Spleen (tissue), 7 donors: ENCODE results near the gene CARS1.

Experiments
- CTCF ChIP-seq, 11 experiments: fragments of 200-600 bp in 7 of 11; fragments of 450-650 bp in 4 of 11; sonication (generic) in 4 of 11; IDR thresholded peaks in 8 of 11; conservative IDR thresholded peaks in 3 of 11; 1 replicate in 7 of 11; 2 replicates in 4 of 11; pipeline versions ENCODE4 v1.4.0 to v1.8.0; 2016 to 2021; ENCODE audit warnings: antibody characterized with exemption in 11 of 11, inconsistent platforms in 4 of 11, mild to moderate bottlenecking in 1 of 11
- POLR2A ChIP-seq, 3 donors: fragments of 450-650 bp; IDR thresholded peaks; one replicate each; pipeline ENCODE4 v1.5.1; 2017; ENCODE audit warnings: antibody characterized with exemption in 3 of 3, mild to moderate bottlenecking in 1 of 3
- POLR2AphosphoS5 ChIP-seq, 3 donors: sonication (generic); formaldehyde crosslinking; IDR thresholded peaks; one replicate each; pipeline ENCODE4 v1.5.1; 2017; ENCODE audit warnings: antibody characterized with exemption in 3 of 3
- donor health status: DM: no; HTN: no; CAD: no; lungs with moderate emphysema.
- donor health status: DM: no; HTN: no; CAD: no.
- donor health status: DM: no; HTN: no; CAD: no.

- TF ChIP-seq CTCF (IDR thresholded peaks at IDR 0.05 in 8 of 11, conservative IDR thresholded peaks at IDR 0.05 in 3 of 11) (no peak), POLR2A (IDR thresholded peaks at IDR 0.05) (no peak), POLR2AphosphoS5 (IDR thresholded peaks at IDR 0.05) (no peak)
Measured at GRCh38 chr11:3052567-3052966, 4.7 kb downstream of the CARS1 start.
